Measurements from ENCODE around the gene EXOC4. TPM values are rescaled to one million over a fixed set of nuclear protein-coding genes. Genes with fewer than 3 reads are reported as not detected.

EXOC4 gene
- total RNA-seq, 4 donors from 2014 or later: 36.9 to 78.0 (median 52.2) TPM

DNA sequence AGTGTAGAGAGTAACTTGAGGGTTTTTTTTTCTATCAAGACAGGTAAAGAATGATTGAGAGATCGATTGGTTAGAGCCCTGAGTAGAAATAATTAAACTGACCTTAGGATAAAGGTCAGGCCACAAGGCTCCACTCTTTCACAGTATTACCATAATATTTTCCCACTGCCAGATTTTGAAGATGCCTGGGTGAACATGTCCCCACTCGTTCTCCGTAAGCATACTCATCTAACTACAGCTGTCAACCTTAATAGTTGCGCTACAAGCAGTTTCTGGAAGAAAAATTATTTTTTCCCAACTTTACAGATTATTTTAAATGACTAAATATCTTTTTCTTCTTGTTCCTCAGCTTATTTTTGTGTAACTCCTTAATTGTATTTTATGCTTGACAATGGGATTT, 671.1 kb downstream of the EXOC4 start:
- no peak overlapping the region for H3K4me3 ChIP-seq
- peaks cover 0 to 12% of the 10 kb centered on the region in 2 donors for H3K36me3 ChIP-seq
- no peak for DNase-seq
- ATAC-seq: no peak
- intact Hi-C loops (cut with DNase I; ENCODE audit: low total_unique reads): no loop called here
- no peak for TF ChIP-seq POLR2A (IDR thresholded peaks at IDR 0.05)
- TF ChIP-seq, protein P1, sequence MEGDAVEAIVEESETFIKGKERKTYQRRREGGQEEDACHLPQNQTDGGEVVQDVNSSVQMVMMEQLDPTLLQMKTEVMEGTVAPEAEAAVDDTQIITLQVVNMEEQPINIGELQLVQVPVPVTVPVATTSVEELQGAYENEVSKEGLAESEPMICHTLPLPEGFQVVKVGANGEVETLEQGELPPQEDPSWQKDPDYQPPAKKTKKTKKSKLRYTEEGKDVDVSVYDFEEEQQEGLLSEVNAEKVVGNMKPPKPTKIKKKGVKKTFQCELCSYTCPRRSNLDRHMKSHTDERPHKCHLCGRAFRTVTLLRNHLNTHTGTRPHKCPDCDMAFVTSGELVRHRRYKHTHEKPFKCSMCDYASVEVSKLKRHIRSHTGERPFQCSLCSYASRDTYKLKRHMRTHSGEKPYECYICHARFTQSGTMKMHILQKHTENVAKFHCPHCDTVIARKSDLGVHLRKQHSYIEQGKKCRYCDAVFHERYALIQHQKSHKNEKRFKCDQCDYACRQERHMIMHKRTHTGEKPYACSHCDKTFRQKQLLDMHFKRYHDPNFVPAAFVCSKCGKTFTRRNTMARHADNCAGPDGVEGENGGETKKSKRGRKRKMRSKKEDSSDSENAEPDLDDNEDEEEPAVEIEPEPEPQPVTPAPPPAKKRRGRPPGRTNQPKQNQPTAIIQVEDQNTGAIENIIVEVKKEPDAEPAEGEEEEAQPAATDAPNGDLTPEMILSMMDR (IDR thresholded peaks at IDR 0.05 in 4 of 5, conservative IDR thresholded peaks at IDR 0.05 in 1 of 5): no peak
- no peak overlapping the region for H3K27ac ChIP-seq
- H3K4me1 ChIP-seq: no peaks in the 10 kb centered on the region
- in situ Hi-C loops (cut with MboI; ENCODE audit: low sequenced_read_pairs in 4 of 4): no loop called here
- H3K27me3 ChIP-seq: no peaks in the 10 kb centered on the region
- H3K9me3 ChIP-seq: peaks cover 0 to 3% (median 0%) of the 10 kb centered on the region in 3 donors

DNA sequence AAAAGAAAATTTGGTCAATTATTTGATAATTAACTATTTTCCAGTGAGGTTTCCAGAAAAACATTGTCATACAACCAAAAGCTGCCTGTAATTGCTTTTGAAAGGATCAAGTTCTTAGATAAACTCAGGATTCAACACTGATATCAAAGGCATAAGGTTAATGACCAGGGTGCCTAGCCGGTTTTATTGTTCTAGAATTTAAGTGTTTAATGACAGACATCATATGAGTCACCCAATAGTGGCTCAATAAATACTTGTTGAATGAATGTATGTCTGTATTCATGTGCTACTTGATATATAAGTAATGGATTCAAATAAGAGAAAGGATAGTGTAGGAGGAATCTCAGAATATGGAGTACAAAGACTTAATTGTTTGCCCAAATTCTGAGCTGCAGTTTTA, 678.2 kb downstream of the EXOC4 start:
- no peak for DNase-seq
- intact Hi-C loops (cut with DNase I; ENCODE audit: low total_unique reads) (no loop called here), in situ Hi-C loops (cut with MboI; ENCODE audit: low sequenced_read_pairs in 4 of 4) (no loop called here)
- ATAC-seq: no peak
- Histone ChIP-seq H3K27ac (no peak overlapping the region), H3K9me3 (no peaks in the 10 kb centered on the region), H3K36me3 (no peaks in the 10 kb centered on the region), H3K27me3 (no peaks in the 10 kb centered on the region), H3K4me1 (no peaks in the 10 kb centered on the region), H3K4me3 (no peak overlapping the region)
- no peak for TF ChIP-seq POLR2A (IDR thresholded peaks at IDR 0.05)
- TF ChIP-seq, protein P1 (IDR thresholded peaks at IDR 0.05 in 4 of 5, conservative IDR thresholded peaks at IDR 0.05 in 1 of 5): no peak

DNA sequence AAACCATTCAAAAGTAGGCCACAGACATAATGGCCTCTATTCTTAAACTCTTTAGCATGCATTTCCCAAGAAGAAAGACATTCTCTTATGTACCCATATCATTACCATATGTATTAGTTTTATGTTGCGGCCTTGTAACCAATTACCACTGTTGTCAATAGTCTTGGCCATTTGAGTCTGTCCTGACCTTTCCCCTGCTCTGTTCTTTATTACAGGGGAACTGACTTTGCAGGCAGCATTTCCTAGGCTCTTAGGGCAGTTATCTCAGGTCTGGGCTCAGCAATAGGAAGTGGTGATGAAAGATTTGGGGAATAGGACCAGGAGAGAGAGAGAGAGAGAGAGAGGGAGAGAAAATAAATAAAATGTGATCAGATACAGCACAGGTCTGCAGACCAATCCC, 679.7 kb downstream of the EXOC4 start:
- no peaks in the 10 kb centered on the region for H3K27me3 ChIP-seq
- no peak for DNase-seq
- H3K36me3 ChIP-seq: no peaks in the 10 kb centered on the region
- no peaks in the 10 kb centered on the region for H3K9me3 ChIP-seq
- ATAC-seq: no peak
- TF ChIP-seq, protein P1 (IDR thresholded peaks at IDR 0.05 in 4 of 5, conservative IDR thresholded peaks at IDR 0.05 in 1 of 5): no peak
- no peak overlapping the region for H3K27ac ChIP-seq
- in situ Hi-C loops (cut with MboI; ENCODE audit: low sequenced_read_pairs in 4 of 4): no loop called here
- H3K4me3 ChIP-seq: no peak overlapping the region
- intact Hi-C loops (cut with DNase I; ENCODE audit: low total_unique reads): no loop called here
- no peaks in the 10 kb centered on the region for H3K4me1 ChIP-seq

DNA sequence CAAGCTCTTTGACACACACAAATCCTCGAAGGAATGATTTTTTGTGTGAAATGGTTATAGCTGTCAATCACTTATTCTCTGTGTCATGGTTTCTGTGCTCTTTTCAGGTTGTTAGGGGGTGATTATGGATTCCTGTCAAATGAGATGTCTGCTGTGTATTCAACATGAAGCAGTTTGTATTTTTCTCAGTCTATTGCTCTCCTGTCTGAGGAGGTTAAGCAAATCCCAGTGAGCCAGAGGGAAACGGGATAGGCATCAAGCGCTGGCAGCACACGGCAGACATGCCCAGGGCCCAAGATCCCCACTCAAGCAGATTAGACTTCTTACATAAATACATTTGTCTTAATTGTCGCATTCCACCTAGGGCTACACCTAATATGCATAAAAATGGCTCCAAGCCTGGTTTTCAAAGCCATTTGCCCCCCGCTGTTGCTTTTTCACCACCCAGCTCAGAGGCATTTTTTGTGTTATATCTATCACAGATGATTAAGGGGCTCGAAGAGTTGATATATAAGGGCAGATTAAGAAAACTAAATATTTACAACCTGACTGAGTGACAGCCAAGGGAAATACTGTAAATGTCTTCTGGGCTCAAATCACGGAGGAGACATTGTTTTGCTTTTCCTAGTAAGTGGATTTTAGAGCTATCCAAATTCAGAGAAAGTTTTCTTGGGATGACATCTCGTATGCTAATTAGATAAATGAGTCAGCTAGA, 681.5 kb downstream of the EXOC4 start:
- DNase-seq (no peak), ATAC-seq (no peak)
- Histone ChIP-seq H3K27ac (no peak overlapping the region), H3K9me3 (no peaks in the 10 kb centered on the region), H3K36me3 (peaks cover 0 to 8% of the 10 kb centered on the region in 2 donors), H3K4me3 (no peak overlapping the region), H3K27me3 (no peaks in the 10 kb centered on the region), H3K4me1 (no peaks in the 10 kb centered on the region)
- TF ChIP-seq, protein P1 (IDR thresholded peaks at IDR 0.05 in 4 of 5, conservative IDR thresholded peaks at IDR 0.05 in 1 of 5): no peak
- TF ChIP-seq POLR2A (IDR thresholded peaks at IDR 0.05): no peak
- intact Hi-C loops (cut with DNase I; ENCODE audit: low total_unique reads): no loop called here
- in situ Hi-C loops (cut with MboI; ENCODE audit: low sequenced_read_pairs in 4 of 4): no loop called here

- Histone ChIP-seq H3K4me1 (no peaks in the 10 kb centered on the region), H3K27ac (no peak overlapping the region), H3K9me3 (no peaks in the 10 kb centered on the region), H3K4me3 (no peak overlapping the region), H3K36me3 (peaks cover 0 to 8% of the 10 kb centered on the region in 2 donors), H3K27me3 (no peaks in the 10 kb centered on the region)
- TF ChIP-seq, protein P1 (IDR thresholded peaks at IDR 0.05 in 4 of 5, conservative IDR thresholded peaks at IDR 0.05 in 1 of 5): no peak
- TF ChIP-seq POLR2A (IDR thresholded peaks at IDR 0.05): no peak
- intact Hi-C loops (cut with DNase I; ENCODE audit: low total_unique reads) (no loop called here), in situ Hi-C loops (cut with MboI; ENCODE audit: low sequenced_read_pairs in 4 of 4) (no loop called here)
- ATAC-seq (no peak), DNase-seq (no peak)
These were observed 682.1 kb downstream of the EXOC4 start for GRCh38 chr7:133934977-133935330.

All from gastrocnemius medialis (tissue), 4 donors.